Esophagus squamous epithelium (tissue), 5 donors: Measurements from ENCODE around the gene MTCL1. TPM values are rescaled to one million over a fixed set of nuclear protein-coding genes. Genes with fewer than 3 reads are reported as not detected.

Experiments used
- DNase-seq: peaks from one replicate; lab custom pipeline; 2025; lab: John Stamatoyannopoulos, UW
- H3K27ac ChIP-seq, 4 donors: fragments of 200-600 bp; sonication (generic); one replicate each; pipeline ENCODE4 v1.5.1; 2016 to 2019; ENCODE audit warnings: mild to moderate bottlenecking in 1 of 4
- H3K27me3 ChIP-seq, 4 donors: fragments of 200-600 bp; sonication (generic); 1 replicate in 3 of 4; 2 replicates in 1 of 4; pipeline versions ENCODE4 v1.5.1 to v1.6.0; 2017 to 2021; ENCODE audit warnings: antibody characterized with exemption in 1 of 4
- H3K36me3 ChIP-seq, 3 donors: fragments of 200-600 bp; sonication (generic); one replicate each; pipeline ENCODE4 v1.5.1; 2016 to 2019
- H3K4me1 ChIP-seq, 3 donors: fragments of 200-600 bp; sonication (generic); one replicate each; pipeline ENCODE4 v1.5.1; 2017 to 2019
- H3K4me3 ChIP-seq, 4 donors: fragments of 200-600 bp; sonication (generic); 1 replicate in 3 of 4; 2 replicates in 1 of 4; pipeline ENCODE4 v1.5.1; 2016 to 2019; ENCODE audit warnings: mild to moderate bottlenecking in 2 of 4, moderate library complexity in 1 of 4
- H3K9me3 ChIP-seq, 3 donors: fragments of 200-600 bp; sonication (generic); one replicate each; pipeline ENCODE4 v1.5.1; 2016 to 2019
- CTCF ChIP-seq, 6 experiments: fragments of 450-650 bp in 4 of 6; fragments of 200-600 bp in 2 of 6; sonication (generic) in 2 of 6; IDR thresholded peaks; one replicate each; pipeline ENCODE4 v1.5.1; 2016 to 2019; ENCODE audit warnings: antibody characterized with exemption in 6 of 6, mild to moderate bottlenecking in 4 of 6, moderate library complexity in 4 of 6
- POLR2A ChIP-seq, 4 donors: fragments of 450-650 bp; IDR thresholded peaks; one replicate each; pipeline ENCODE4 v1.6.1; 2017; ENCODE audit warnings: antibody characterized with exemption in 4 of 4, mild to moderate bottlenecking in 4 of 4, moderate library complexity in 3 of 4
- WGBS, 2 donors: methylation state at CpG; one replicate each; pipeline ENCODE4 v1.1.5; 2018; 5-methylcytosine and 5-hydroxymethylcytosine counted together
- intact Hi-C: fragments of 100-400 bp; cut with DNase I; formaldehyde crosslinking; loops from one replicate; pipeline ENCODE4 v1.15.0; 2022
- total RNA-seq, 4 donors: library from RNA; depleted of rRNA; stranded (reverse); fragments of >200 nt; gene quantifications; one replicate each; pipeline ENCODE4 v1.1.0, GENCODE V29; 2016
- donor health status: DM: yes; HTN: yes; CAD: no.

Gene MTCL1
- total RNA-seq, 4 donors from 2014 or later = 6.5 to 16.4 (median 7.9) TPM

- H3K9me3 ChIP-seq = no peaks in the 10 kb centered on the region
- no peak overlapping the region for H3K27ac ChIP-seq
- no peak for DNase-seq
- H3K36me3 ChIP-seq = peaks cover 0 to 31% (median 5%) of the 10 kb centered on the region in 3 donors
- WGBS, 2 donors = 90% methylated on average over 29 of the region's 35 CpGs; no CpG with 5 or more reads in 1 of the 2 donors
- peaks cover 0 to 13% (median 0%) of the 10 kb centered on the region in 3 donors for H3K4me1 ChIP-seq
- no peak for TF ChIP-seq POLR2A (IDR thresholded peaks at IDR 0.05)
- TF ChIP-seq CTCF (IDR thresholded peaks at IDR 0.05) = no peak
- intact Hi-C loops = no loop called here
- no peak overlapping the region for H3K4me3 ChIP-seq
- H3K27me3 ChIP-seq = no peaks in the 10 kb centered on the region
These were observed 78.7 kb downstream of the MTCL1 start for GRCh38 chr18:8783994-8784530.

DNA sequence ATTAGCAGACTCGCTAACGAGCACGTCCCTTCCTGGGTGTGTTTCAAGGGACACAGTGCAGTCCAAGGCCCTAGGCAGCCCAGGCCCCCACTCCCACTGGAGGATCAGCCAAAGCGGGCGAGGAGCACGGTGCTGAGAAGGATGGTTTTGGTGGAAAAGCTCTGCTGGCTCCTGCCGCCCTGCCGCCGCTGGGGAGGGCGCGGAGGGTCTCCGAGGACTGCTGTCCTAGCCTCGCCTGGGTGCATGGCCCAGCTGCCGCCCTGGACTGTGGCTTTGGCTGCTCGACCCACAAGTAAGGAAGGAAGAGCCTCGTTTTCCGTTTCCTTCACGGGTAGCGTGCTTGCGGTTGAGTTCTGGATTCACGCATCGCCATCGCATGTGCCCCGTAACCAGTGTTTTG lies 79.9 kb downstream of the MTCL1 start:
- WGBS, 2 donors = 91 to 95% methylated on average over 18 of the region's 24 CpGs
- intact Hi-C loops = no loop called here
- DNase-seq = no peak
- no peaks in the 10 kb centered on the region for H3K27me3 ChIP-seq
- H3K36me3 ChIP-seq = peaks cover 0 to 31% (median 5%) of the 10 kb centered on the region in 3 donors
- no peak overlapping the region for H3K4me3 ChIP-seq
- no peaks in the 10 kb centered on the region for H3K9me3 ChIP-seq
- peaks cover 0 to 13% (median 0%) of the 10 kb centered on the region in 3 donors for H3K4me1 ChIP-seq
- TF ChIP-seq CTCF (IDR thresholded peaks at IDR 0.05) = no peak
- TF ChIP-seq POLR2A (IDR thresholded peaks at IDR 0.05) = no peak
- H3K27ac ChIP-seq = no peak overlapping the region

DNA sequence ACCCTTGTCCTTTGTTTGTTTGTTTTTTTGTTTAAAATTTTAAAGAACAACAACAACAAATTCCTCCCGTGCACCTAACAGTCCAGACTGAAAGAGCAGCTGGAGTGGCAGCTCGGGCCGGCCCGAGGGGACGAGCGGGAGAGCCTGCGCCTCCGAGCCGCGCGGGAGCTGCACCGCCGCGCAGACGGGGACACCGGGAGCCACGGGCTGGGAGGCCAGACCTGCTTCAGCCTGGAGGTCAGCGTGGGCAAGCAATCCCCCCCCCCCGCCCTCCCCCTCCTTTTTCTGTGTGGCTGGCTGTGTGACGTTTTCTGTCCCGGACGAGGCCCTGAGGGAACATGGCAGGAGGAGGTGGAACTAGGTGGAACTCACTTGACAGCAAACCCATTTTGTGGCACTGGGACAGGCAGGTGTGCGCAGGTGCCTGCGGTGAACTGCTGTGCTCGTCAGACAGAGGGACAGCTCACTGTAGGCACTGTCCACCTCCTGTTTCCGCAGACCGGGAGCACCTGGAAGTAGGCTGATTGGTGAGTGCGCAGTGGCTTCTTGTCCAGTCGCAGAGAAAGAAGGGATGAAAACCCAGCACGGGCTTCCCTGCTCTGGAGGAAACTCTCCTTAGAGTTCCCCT lies 80.6 kb downstream of the MTCL1 start:
- no peak overlapping the region for H3K4me3 ChIP-seq
- 81 to 95% methylated on average over 9 to 19 of the region's 30 CpGs for WGBS, 2 donors

DNA sequence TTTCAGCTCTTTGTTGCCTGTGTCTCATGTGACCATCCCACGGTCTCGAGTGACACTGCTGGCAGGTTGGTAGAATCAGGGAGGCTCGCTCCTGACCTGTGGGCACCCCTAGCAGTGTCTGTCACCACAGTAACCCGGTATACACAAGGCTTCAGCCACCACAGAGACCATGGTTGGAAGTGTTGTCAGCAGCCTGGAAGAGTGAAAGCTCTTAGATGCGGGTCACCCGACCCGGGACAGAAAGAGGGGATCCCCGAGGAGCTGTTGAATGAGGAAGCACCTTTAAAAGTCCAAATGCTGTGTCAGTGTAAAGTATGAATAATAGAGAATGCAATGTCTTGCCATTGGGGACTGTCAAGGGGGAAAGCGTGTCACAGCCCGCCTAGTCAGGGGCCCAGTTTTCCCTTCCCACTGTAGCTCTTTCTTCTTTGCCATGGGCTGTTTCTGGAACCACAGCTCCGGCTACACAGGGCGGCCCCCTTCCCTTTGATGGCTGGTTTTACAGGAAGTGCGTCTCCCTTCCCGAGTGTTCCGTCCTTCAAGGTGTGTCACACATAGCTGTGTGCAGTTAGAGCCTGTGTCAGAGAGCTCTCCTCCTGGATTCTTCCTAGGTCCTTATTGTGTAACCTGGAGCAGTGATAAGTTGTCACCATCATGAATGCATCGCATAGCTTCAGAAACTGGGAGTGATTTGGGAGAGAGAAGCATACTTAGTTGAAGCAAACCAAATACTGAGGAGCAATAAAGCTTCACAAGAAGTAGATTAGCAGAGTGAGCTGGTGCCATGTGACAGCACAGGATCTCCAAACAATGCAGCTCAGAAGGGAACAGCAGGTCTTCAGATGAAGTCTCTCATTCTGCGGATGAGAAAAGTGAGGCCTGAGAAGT lies 81.4 kb downstream of the MTCL1 start:
- Histone ChIP-seq H3K36me3 (peaks cover 0 to 31% (median 5%) of the 10 kb centered on the region in 3 donors), H3K4me3 (no peak overlapping the region), H3K27ac (peak overlapping the region in 3 of 4 donors; percentile 9 to 68 (median 42)), H3K9me3 (no peaks in the 10 kb centered on the region), H3K4me1 (peaks cover 0 to 13% (median 0%) of the 10 kb centered on the region in 3 donors), H3K27me3 (no peaks in the 10 kb centered on the region)
- TF ChIP-seq CTCF (IDR thresholded peaks at IDR 0.05) (no peak), POLR2A (IDR thresholded peaks at IDR 0.05) (no peak)
- no peak for DNase-seq
- intact Hi-C loops = no loop called here
- 34 to 43% methylated on average over 8 to 14 of the region's 17 CpGs for WGBS, 2 donors

More for the DNA sequence above, 80.6 kb downstream of the MTCL1 start:
- DNase-seq = no peak
- Histone ChIP-seq H3K27me3 (no peaks in the 10 kb centered on the region), H3K36me3 (peaks cover 0 to 31% (median 5%) of the 10 kb centered on the region in 3 donors), H3K4me1 (peaks cover 0 to 13% (median 0%) of the 10 kb centered on the region in 3 donors), H3K9me3 (no peaks in the 10 kb centered on the region), H3K27ac (peak overlapping the region in 2 of 4 donors; percentile 42 to 68)
- TF ChIP-seq POLR2A (IDR thresholded peaks at IDR 0.05) (no peak), CTCF (IDR thresholded peaks at IDR 0.05) (no peak)
- intact Hi-C loops = no loop called here
